GM12892 (cell line): ENCODE measurements around the gene RBM18.

Experiments
- POLR2A ChIP-seq: IDR thresholded peaks from 2 replicates; pipeline ENCODE4 v1.6.1; 2011; ENCODE audit warnings: low read depth, low read length, control low read depth
- POLR2AphosphoS5 ChIP-seq: IDR thresholded peaks from 2 replicates; pipeline ENCODE4 v1.6.1; 2011; ENCODE audit warnings: low read depth, low read length, control low read depth
- TAF1 ChIP-seq: IDR thresholded peaks from 2 replicates; pipeline ENCODE4 v1.6.1; 2011; ENCODE audit warnings: low read depth, mild to moderate bottlenecking, control low read depth, low read length, borderline replicate concordance

GRCh38 chr9:122276096-122276495 lies 11.5 kb upstream of the RBM18 start:
- no peak for TF ChIP-seq TAF1
- no peak for TF ChIP-seq POLR2AphosphoS5
- TF ChIP-seq POLR2A = no peak
